HEK293T (cell line): Measurements from ENCODE around the gene PLEKHO1.

Experiments used
- CTCF ChIA-PET: fragments of 350-600 bp; formaldehyde crosslinking; extraction: SDS; loops from one replicate; lab custom pipeline; 2021; ENCODE audit warnings: antibody characterized with exemption, inconsistent platforms; lab: Yijun Ruan, JAX
- POLR2A ChIA-PET: fragments of 350-600 bp; formaldehyde crosslinking; extraction: SDS; loops from one replicate; lab custom pipeline; 2020; ENCODE audit warnings: antibody characterized with exemption, inconsistent platforms; lab: Yijun Ruan, JAX
- DNase-seq: peaks from one replicate; pipeline ENCODE4 v3.0.0; 2012; ENCODE audit warnings: mixed read lengths; ENCODE audit errors: extremely low spot score
- ARNT ChIP-seq: fragments of 450-650 bp; IDR thresholded peaks from 2 replicates; pipeline ENCODE4 v1.6.1; 2017; ENCODE audit warnings: mild to moderate bottlenecking
- BHLHE40 ChIP-seq: fragments of 450-650 bp; IDR thresholded peaks from 2 replicates; pipeline ENCODE4 v1.6.1; 2016; ENCODE audit warnings: mild to moderate bottlenecking, moderate library complexity, borderline replicate concordance
- CTBP1 ChIP-seq: fragments of 450-650 bp; IDR thresholded peaks from 2 replicates; pipeline ENCODE4 v1.6.1; 2016; ENCODE audit warnings: borderline replicate concordance
- ELF4 ChIP-seq: fragments of 450-650 bp; IDR thresholded peaks from 2 replicates; pipeline ENCODE4 v1.6.1; 2017; ENCODE audit warnings: antibody characterized with exemption
- FOXA1 ChIP-seq: fragments of 450-650 bp; IDR thresholded peaks from 2 replicates; pipeline ENCODE4 v1.6.1; 2016; ENCODE audit warnings: mild to moderate bottlenecking
- FOXK2 ChIP-seq: fragments of 450-650 bp; IDR thresholded peaks from 2 replicates; pipeline ENCODE4 v1.6.1; 2016; ENCODE audit warnings: mild to moderate bottlenecking
- FOXM1 ChIP-seq: fragments of 450-650 bp; IDR thresholded peaks from 2 replicates; pipeline ENCODE4 v1.6.1; 2017; ENCODE audit warnings: mild to moderate bottlenecking, borderline replicate concordance
- HDGF ChIP-seq: fragments of 450-650 bp; IDR thresholded peaks from 2 replicates; pipeline ENCODE4 v1.6.1; 2017; ENCODE audit warnings: antibody characterized with exemption, borderline replicate concordance
- L3MBTL2 ChIP-seq: fragments of 450-650 bp; conservative IDR thresholded peaks from 2 replicates; pipeline ENCODE4 v1.6.1; 2016; ENCODE audit warnings: mild to moderate bottlenecking
- LEF1 ChIP-seq: fragments of 450-650 bp; IDR thresholded peaks from 2 replicates; pipeline ENCODE4 v1.6.1; 2017; ENCODE audit warnings: mild to moderate bottlenecking, borderline replicate concordance
- NFRKB ChIP-seq: fragments of 450-650 bp; IDR thresholded peaks from 2 replicates; pipeline ENCODE4 v1.6.1; 2016; ENCODE audit warnings: mild to moderate bottlenecking, moderate library complexity
- PKNOX1 ChIP-seq: fragments of 450-650 bp; IDR thresholded peaks from 2 replicates; pipeline ENCODE4 v1.6.1; 2016
- SP1 ChIP-seq: fragments of 450-650 bp; IDR thresholded peaks from 2 replicates; pipeline ENCODE4 v1.6.1; 2017
- SUZ12 ChIP-seq: fragments of 450-650 bp; IDR thresholded peaks from 2 replicates; pipeline ENCODE4 v1.6.1; 2016; ENCODE audit warnings: mild to moderate bottlenecking
- TARDBP ChIP-seq: fragments of 450-650 bp; IDR thresholded peaks from 2 replicates; pipeline ENCODE4 v1.6.1; 2016
- ZNF384 ChIP-seq: fragments of 450-650 bp; IDR thresholded peaks from 2 replicates; pipeline ENCODE4 v1.6.1; 2016

PLEKHO1 gene

GRCh38 chr1:150148837-150149270 lies 862 bp upstream of the PLEKHO1 start:
- DNase-seq: no peak
- no peak for TF ChIP-seq FOXA1
- POLR2A ChIA-PET: interaction anchor here (1.4 to 2.6 kb wide), 2 partner anchors 81 to 261 kb away, joined by 3 to 15 read pairs; partner anchors contain the start of gene VPS45
- CTCF ChIA-PET: no interaction called here

GRCh38 chr1:150150133-150151021 lies 661 bp downstream of the PLEKHO1 start:
- peak; percentile 49 for DNase-seq
- CTCF ChIA-PET: interaction anchor here (0.8 to 1.1 kb wide), 2 partner anchors 11 to 15 kb away, joined by 4 read pairs; no protein-coding TSS in a partner anchor
- TF ChIP-seq FOXA1 (no peak), L3MBTL2 (no peak), SUZ12 (no peak), ELF4 (no peak), HDGF (no peak), CTBP1 (no peak), ZNF384 (no peak), BHLHE40 (no peak), ARNT (no peak), FOXM1 (no peak), SP1 (no peak)
- POLR2A ChIA-PET: interaction anchor here (0.8 to 2.6 kb wide), 7 partner anchors 10 to 263 kb away, joined by 3 to 15 read pairs (median 4); partner anchors contain the start of gene VPS45

- DNase-seq: no peak
Measured at GRCh38 chr1:150151291-150152181, 1.8 kb downstream of the PLEKHO1 start.

GRCh38 chr1:150152182-150152536 lies 2.4 kb downstream of the PLEKHO1 start:
- TF ChIP-seq HDGF: no peak
- no peak for TF ChIP-seq LEF1
- TF ChIP-seq FOXK2: no peak
- no peak for TF ChIP-seq L3MBTL2
- no peak for TF ChIP-seq FOXA1
- no peak for TF ChIP-seq ZNF384
- TF ChIP-seq SUZ12: no peak
- TF ChIP-seq ELF4: no peak
- no peak for TF ChIP-seq NFRKB
- TF ChIP-seq PKNOX1: no peak
- POLR2A ChIA-PET: interaction anchor here (1.0 to 1.2 kb wide), 2 partner anchors 9 to 84 kb away, joined by 3 to 6 read pairs; partner anchors contain the start of gene ANP32E
- CTCF ChIA-PET: interaction anchor here (0.6 to 0.9 kb wide), 2 partner anchors 10 to 60 kb away, joined by 3 read pairs; no protein-coding TSS in a partner anchor
- DNase-seq: no peak

More at GRCh38 chr1:150151291-150152181, 1.8 kb downstream of the PLEKHO1 start:
- TF ChIP-seq FOXK2 (no peak), NFRKB (no peak), SP1 (no peak), FOXM1 (no peak), TARDBP (no peak), LEF1 (no peak), ELF4 (no peak), ZNF384 (no peak), L3MBTL2 (no peak), SUZ12 (no peak), HDGF (no peak), FOXA1 (no peak)
- CTCF ChIA-PET: interaction anchor here (0.6 to 1.1 kb wide), 3 partner anchors 10 to 59 kb away, joined by 3 to 4 read pairs (median 3); no protein-coding TSS in a partner anchor
- POLR2A ChIA-PET: interaction anchor here (1.0 to 2.6 kb wide), 3 partner anchors 10 to 84 kb away, joined by 3 to 15 read pairs (median 6); partner anchors contain the start of genes ANP32E and VPS45

GRCh38 chr1:150152772-150153456 lies 3.2 kb downstream of the PLEKHO1 start:
- TF ChIP-seq L3MBTL2 (no peak), CTBP1 (no peak), LEF1 (no peak), ARNT (no peak), ZNF384 (no peak), ELF4 (no peak), TARDBP (no peak), BHLHE40 (no peak)
- POLR2A ChIA-PET: interaction anchor here (1.2 kb wide), 1 partner anchor 9 kb away, joined by 6 read pairs; no protein-coding TSS in a partner anchor
- CTCF ChIA-PET: no interaction called here
- DNase-seq: peak; percentile 12

- TF ChIP-seq BHLHE40 (no peak), FOXA1 (no peak), FOXM1 (no peak), SUZ12 (no peak), PKNOX1 (no peak), CTBP1 (no peak), L3MBTL2 (no peak), NFRKB (no peak), ZNF384 (no peak), ELF4 (no peak), HDGF (no peak), ARNT (no peak), SP1 (no peak)
- POLR2A ChIA-PET: no interaction called here
- CTCF ChIA-PET: no interaction called here
Measured at GRCh38 chr1:150154143-150154542, 4.4 kb downstream of the PLEKHO1 start.

More at GRCh38 chr1:150154143-150154542, 4.4 kb downstream of the PLEKHO1 start:
- no peak for DNase-seq
